Neural cell (in vitro differentiated cells): ENCODE measurements around the gene PDE4D. TPM values are rescaled to one million over a fixed set of nuclear protein-coding genes. Genes with fewer than 3 reads are reported as not detected.

Experiments used
- H2AFZ ChIP-seq: fragments of 200-600, 300-800 bp; sonication (generic), shearing (Covaris generic); 2 replicates; pipeline ENCODE4 v1.6.0; 2014; ENCODE audit warnings: low read depth, mild to moderate bottlenecking, antibody characterized with exemption, low read length, moderate library complexity
- H3F3A ChIP-seq: fragments of 200-600 bp; shearing (Covaris generic); 2 replicates; pipeline ENCODE4 v1.6.1; 2016; ENCODE audit warnings: mild to moderate bottlenecking, moderate library complexity, mixed read lengths, antibody characterized with exemption, low read length; ENCODE audit not compliant: insufficient read depth, poor library complexity, severe bottlenecking
- H3K27ac ChIP-seq: fragments of 200-600, 300-800 bp; sonication (generic), shearing (Covaris generic); 2 replicates; pipeline ENCODE4 v1.5.1; 2014; ENCODE audit warnings: mild to moderate bottlenecking, low read length, moderate library complexity
- H3K27me3 ChIP-seq: fragments of 300-800, 200-600 bp; sonication (generic), shearing (Covaris generic); 2 replicates; pipeline ENCODE4 v1.6.0; 2014; ENCODE audit warnings: mild to moderate bottlenecking, low read depth, low read length, moderate library complexity; ENCODE audit not compliant: insufficient read depth
- H3K36me3 ChIP-seq: fragments of 300-800, 200-600 bp; sonication (generic), shearing (Covaris generic); 2 replicates; pipeline ENCODE4 v1.5.1; 2014; ENCODE audit warnings: mild to moderate bottlenecking, antibody characterized with exemption, low read length, moderate library complexity; ENCODE audit not compliant: insufficient read depth
- H3K4me2 ChIP-seq: fragments of 300-800, 200-600 bp; sonication (generic), shearing (Covaris generic); 2 replicates; pipeline ENCODE4 v1.6.0; 2014; ENCODE audit warnings: mild to moderate bottlenecking, low read length
- H3K4me3 ChIP-seq: fragments of 300-800, 200-600 bp; sonication (generic), shearing (Covaris generic); 2 replicates; pipeline ENCODE4 v1.5.1; 2014; ENCODE audit warnings: mild to moderate bottlenecking, low read length, moderate library complexity
- H3K79me2 ChIP-seq: fragments of 200-600 bp; shearing (Covaris generic); replicated peaks from 2 replicates; pipeline ENCODE4 v1.6.0; 2014; ENCODE audit warnings: mild to moderate bottlenecking, low read length, moderate library complexity; ENCODE audit not compliant: insufficient read depth
- H3K9ac ChIP-seq: fragments of 300-800, 200-600 bp; sonication (generic), shearing (Covaris generic); 2 replicates; pipeline ENCODE4 v1.6.1; 2016; ENCODE audit warnings: mild to moderate bottlenecking, low read length, mixed read lengths
- H3K9me2 ChIP-seq: fragments of 200-600 bp; shearing (Covaris generic); 2 replicates; pipeline ENCODE4 v1.6.1; 2016; ENCODE audit warnings: mild to moderate bottlenecking, low read length, mixed read lengths; ENCODE audit not compliant: insufficient read depth
- H3K9me3 ChIP-seq: fragments of 200-600, 300-800 bp; sonication (generic), shearing (Covaris generic); 2 replicates; pipeline ENCODE4 v1.6.1; 2016; ENCODE audit warnings: mild to moderate bottlenecking, mixed run types, low read length, moderate library complexity, mixed read lengths
- H4K20me1 ChIP-seq: fragments of 200-600 bp; shearing (Covaris generic); 2 replicates; pipeline ENCODE4 v1.6.1; 2016; ENCODE audit warnings: mild to moderate bottlenecking, mixed run types; ENCODE audit not compliant: insufficient read depth
- CTCF ChIP-seq: fragments of 450-650 bp; IDR thresholded peaks from 2 replicates; pipeline ENCODE4 v1.5.1; 2014; ENCODE audit warnings: antibody characterized with exemption, mild to moderate bottlenecking, moderate library complexity; ENCODE audit not compliant: poor library complexity, severe bottlenecking
- EP300 ChIP-seq: fragments of 450-650 bp; conservative IDR thresholded peaks from 2 replicates; pipeline ENCODE4 v1.6.1; 2014; ENCODE audit warnings: antibody characterized with exemption, mild to moderate bottlenecking, moderate library complexity; ENCODE audit not compliant: poor library complexity, severe bottlenecking
- EZH2 ChIP-seq: fragments of 200-600, 300-800 bp; shearing (Covaris generic), sonication (generic); IDR thresholded peaks from 2 replicates; pipeline ENCODE4 v1.6.1; 2014; ENCODE audit warnings: antibody characterized with exemption, low read length, borderline replicate concordance, mild to moderate bottlenecking; ENCODE audit not compliant: insufficient read depth, poor library complexity, severe bottlenecking
- MXI1 ChIP-seq: fragments of 450-650 bp; conservative IDR thresholded peaks from 2 replicates; pipeline ENCODE4 v1.6.1; 2014; ENCODE audit warnings: antibody characterized with exemption, mild to moderate bottlenecking; ENCODE audit not compliant: poor library complexity, severe bottlenecking
- POLR2AphosphoS5 ChIP-seq: IDR thresholded peaks from 2 replicates; pipeline ENCODE4 v1.6.1; 2012
- RAD21 ChIP-seq: fragments of 450-650 bp; conservative IDR thresholded peaks from 2 replicates; pipeline ENCODE4 v1.6.1; 2014; ENCODE audit warnings: antibody characterized with exemption, mild to moderate bottlenecking, moderate library complexity
- REST ChIP-seq: IDR thresholded peaks from 2 replicates; pipeline ENCODE4 v1.6.1; 2012; ENCODE audit warnings: borderline replicate concordance
- SMC3 ChIP-seq: fragments of 450-650 bp; conservative IDR thresholded peaks from 2 replicates; pipeline ENCODE4 v1.6.1; 2014; ENCODE audit warnings: antibody characterized with exemption, mild to moderate bottlenecking, moderate library complexity; ENCODE audit not compliant: poor library complexity
- TAF1 ChIP-seq: IDR thresholded peaks from 2 replicates; pipeline ENCODE4 v1.6.1; 2012; ENCODE audit warnings: low read depth
- polyA plus RNA-seq: library from polyadenylated mRNA; depleted of rRNA; stranded (reverse); fragments of >200 nt; gene quantifications from 2 replicates; pipeline ENCODE4 v1.2.3, GENCODE V29; 2014

Gene PDE4D
- polyA plus RNA-seq, 1 donor from 2014 or later = 42.8 TPM

- Histone ChIP-seq H4K20me1 (no peaks in the 10 kb centered on the region), H3K9me3 (no peaks in the 10 kb centered on the region)
Observed at GRCh38 chr5:59322058-59322457, 571.5 kb downstream of the PDE4D start.

GRCh38 chr5:59321642-59322041 is 571.9 kb downstream of the PDE4D start:
- Histone ChIP-seq H3K4me3 (no peak overlapping the region), H3K9me2 (no peaks in the 10 kb centered on the region), H3K9me3 (no peaks in the 10 kb centered on the region), H3K36me3 (no peaks in the 10 kb centered on the region), H4K20me1 (no peaks in the 10 kb centered on the region), H3F3A (no peaks in the 10 kb centered on the region), H2AFZ (no peak overlapping the region), H3K27ac (no peak overlapping the region), H3K9ac (no peak overlapping the region), H3K79me2 (no peaks in the 10 kb centered on the region), H3K27me3 (no peaks in the 10 kb centered on the region), H3K4me2 (no peak overlapping the region)
- TF ChIP-seq MXI1 (no peak), EZH2 (no peak), RAD21 (no peak), REST (no peak), TAF1 (no peak), CTCF (no peak)

More at GRCh38 chr5:59322058-59322457, 571.5 kb downstream of the PDE4D start:
- Histone ChIP-seq H3K36me3 (no peaks in the 10 kb centered on the region), H2AFZ (no peak overlapping the region), H3K27me3 (no peaks in the 10 kb centered on the region), H3K4me2 (no peak overlapping the region), H3K27ac (no peak overlapping the region), H3F3A (no peaks in the 10 kb centered on the region), H3K4me3 (no peak overlapping the region), H3K79me2 (no peaks in the 10 kb centered on the region), H3K9ac (no peak overlapping the region), H3K9me2 (no peaks in the 10 kb centered on the region)
- no peak for TF ChIP-seq SMC3
- no peak for TF ChIP-seq POLR2AphosphoS5
- TF ChIP-seq CTCF = no peak
- TF ChIP-seq EP300 = no peak
- no peak for TF ChIP-seq EZH2
- no peak for TF ChIP-seq RAD21
- no peak for TF ChIP-seq MXI1
- no peak for TF ChIP-seq TAF1
- no peak for TF ChIP-seq REST
